Breast epithelium (tissue), 3 donors: Measurements from ENCODE around the gene SLC9A3.

Source experiments
- POLR2A ChIP-seq: fragments of 450-650 bp; IDR thresholded peaks from one replicate; pipeline ENCODE4 v1.6.1; 2016; ENCODE audit warnings: antibody characterized with exemption, mild to moderate bottlenecking, moderate library complexity
- POLR2AphosphoS5 ChIP-seq, 3 donors: sonication (generic); formaldehyde crosslinking; IDR thresholded peaks; one replicate each; pipeline ENCODE4 v1.6.1; 2017; ENCODE audit warnings: antibody characterized with exemption in 3 of 3

DNA sequence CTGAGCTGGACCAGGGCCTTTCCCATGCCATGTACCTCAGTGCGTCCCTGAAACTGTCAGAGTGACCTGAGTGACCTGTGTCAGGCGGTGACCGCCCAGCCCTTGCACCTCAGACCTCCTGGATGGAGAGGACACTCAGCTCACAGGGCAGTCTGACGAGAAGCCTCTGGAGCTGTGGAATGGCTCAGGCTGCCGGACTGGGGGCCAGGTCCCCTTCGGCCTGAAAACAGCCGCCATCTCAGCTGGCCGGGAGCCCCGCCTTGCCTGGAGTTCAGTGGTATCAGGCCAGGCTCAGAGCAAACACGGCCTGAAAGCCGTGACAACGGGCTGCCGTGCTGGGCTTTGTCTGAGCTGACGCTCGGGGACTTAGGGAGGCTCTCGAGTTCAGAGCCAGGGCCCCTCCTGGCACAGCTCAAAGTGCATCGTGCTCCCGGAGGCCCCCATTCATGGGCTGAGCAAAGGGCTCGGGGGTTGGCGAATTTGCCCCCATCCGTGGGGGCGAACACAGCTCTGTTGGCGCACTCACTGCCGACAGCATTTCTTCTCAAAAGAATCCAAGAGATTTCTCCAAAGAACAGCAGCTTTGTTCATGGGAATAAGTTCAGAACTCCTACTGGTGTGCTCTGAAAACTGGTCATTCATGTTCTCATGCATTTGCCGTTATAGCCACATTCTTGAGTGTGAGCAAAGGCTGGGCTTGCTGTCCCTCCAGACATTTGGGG is 8.4 kb upstream of the SLC9A3 start:
- TF ChIP-seq POLR2A (no peak), POLR2AphosphoS5 (IDR thresholded peaks at IDR 0.05) (no peak)
